ENCODE results near the gene SLC26A3. TPM values are rescaled to one million over a fixed set of nuclear protein-coding genes. Genes with fewer than 3 reads are reported as not detected.

SLC26A3 gene
- total RNA-seq, 1 donor from 2014 or later, result not detected

DNA sequence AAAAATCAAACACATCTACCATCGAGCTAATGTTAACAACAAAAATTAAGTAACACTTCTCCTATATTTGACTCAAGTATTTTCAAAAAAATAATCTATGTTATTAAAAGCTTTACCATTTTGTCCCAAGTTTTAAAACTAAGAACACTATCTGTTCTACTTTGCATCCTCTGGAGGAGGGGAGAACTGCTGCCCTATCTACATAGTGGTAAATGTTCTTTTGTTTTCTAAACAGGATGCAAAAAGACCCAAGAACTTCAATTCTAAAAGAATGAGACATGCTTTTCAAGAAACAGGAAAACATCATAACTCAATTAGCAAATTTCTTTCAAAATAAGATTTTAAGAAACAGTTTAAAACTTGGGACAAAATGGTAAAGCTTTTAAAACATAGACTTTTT lies 14.8 kb downstream of the SLC26A3 start:
- no peaks in the 10 kb centered on the region for H3K9me3 ChIP-seq
- no peaks in the 10 kb centered on the region for H3K4me1 ChIP-seq
- H3K36me3 ChIP-seq, result no peaks in the 10 kb centered on the region
- TF ChIP-seq POLR2A (IDR thresholded peaks at IDR 0.05) (no peak), POLR2AphosphoS5 (IDR thresholded peaks at IDR 0.05; ENCODE audit: insufficient read depth in 1 of 2, low read depth in 1 of 2) (no peak)
- TF ChIP-seq, protein P1, sequence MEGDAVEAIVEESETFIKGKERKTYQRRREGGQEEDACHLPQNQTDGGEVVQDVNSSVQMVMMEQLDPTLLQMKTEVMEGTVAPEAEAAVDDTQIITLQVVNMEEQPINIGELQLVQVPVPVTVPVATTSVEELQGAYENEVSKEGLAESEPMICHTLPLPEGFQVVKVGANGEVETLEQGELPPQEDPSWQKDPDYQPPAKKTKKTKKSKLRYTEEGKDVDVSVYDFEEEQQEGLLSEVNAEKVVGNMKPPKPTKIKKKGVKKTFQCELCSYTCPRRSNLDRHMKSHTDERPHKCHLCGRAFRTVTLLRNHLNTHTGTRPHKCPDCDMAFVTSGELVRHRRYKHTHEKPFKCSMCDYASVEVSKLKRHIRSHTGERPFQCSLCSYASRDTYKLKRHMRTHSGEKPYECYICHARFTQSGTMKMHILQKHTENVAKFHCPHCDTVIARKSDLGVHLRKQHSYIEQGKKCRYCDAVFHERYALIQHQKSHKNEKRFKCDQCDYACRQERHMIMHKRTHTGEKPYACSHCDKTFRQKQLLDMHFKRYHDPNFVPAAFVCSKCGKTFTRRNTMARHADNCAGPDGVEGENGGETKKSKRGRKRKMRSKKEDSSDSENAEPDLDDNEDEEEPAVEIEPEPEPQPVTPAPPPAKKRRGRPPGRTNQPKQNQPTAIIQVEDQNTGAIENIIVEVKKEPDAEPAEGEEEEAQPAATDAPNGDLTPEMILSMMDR (IDR thresholded peaks at IDR 0.05), result no peak
- DNase-seq (ENCODE audit: extremely low spot score in 2 of 2), result no peak
- H3K27ac ChIP-seq, result no peak overlapping the region
- intact Hi-C loops (cut with DNase I), result no loop called here
- H3K4me3 ChIP-seq, result no peak overlapping the region
- H3K27me3 ChIP-seq, result no peaks in the 10 kb centered on the region

DNA sequence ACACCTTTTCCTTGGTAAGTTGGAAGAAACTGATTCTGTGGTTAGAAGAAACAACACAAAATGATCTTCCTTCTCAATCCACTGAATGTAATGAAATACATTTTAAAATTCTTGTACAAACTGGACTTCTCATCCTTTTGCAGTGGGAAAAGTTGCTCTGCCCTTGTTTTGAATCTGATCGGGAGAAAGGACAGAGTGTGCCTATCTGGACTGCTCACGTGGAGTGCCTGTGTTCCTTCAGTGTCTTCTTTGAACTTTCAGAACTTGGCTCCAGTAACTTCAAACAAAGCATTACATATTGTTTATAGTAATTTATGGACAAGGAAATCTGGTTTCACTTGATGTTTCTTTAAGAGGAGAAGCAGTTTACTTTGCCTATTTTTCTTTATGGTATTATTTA lies 17.1 kb downstream of the SLC26A3 start:
- intact Hi-C loops (cut with DNase I), result no loop called here
- Histone ChIP-seq H3K36me3 (no peaks in the 10 kb centered on the region), H3K27me3 (no peaks in the 10 kb centered on the region), H3K9me3 (no peaks in the 10 kb centered on the region), H3K4me1 (no peaks in the 10 kb centered on the region), H3K27ac (peak overlapping the region; percentile 43), H3K4me3 (no peak overlapping the region)
- no peak for TF ChIP-seq POLR2A (IDR thresholded peaks at IDR 0.05)
- TF ChIP-seq, protein P1 (IDR thresholded peaks at IDR 0.05), result no peak
- TF ChIP-seq POLR2AphosphoS5 (IDR thresholded peaks at IDR 0.05; ENCODE audit: insufficient read depth in 1 of 2, low read depth in 1 of 2), result no peak
- no peak for DNase-seq (ENCODE audit: extremely low spot score in 2 of 2)

DNA sequence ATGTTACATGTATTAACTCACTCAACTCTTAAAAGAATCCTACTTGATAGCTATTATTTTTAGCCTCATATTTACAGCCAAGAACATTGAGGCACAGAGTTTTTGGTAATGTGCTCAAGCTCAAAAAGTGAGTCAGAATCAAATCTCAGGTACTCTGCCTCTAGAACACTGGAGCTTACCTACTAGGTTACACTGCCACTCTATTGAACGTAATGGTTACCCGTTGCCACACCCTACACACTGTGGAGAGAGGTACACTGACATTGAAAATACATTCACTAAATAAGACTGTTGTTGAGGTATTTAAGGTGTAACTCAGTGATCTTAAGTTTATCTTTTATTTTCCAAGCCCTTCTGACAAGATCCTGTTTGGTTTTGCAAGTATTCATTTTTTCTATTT lies 17.9 kb downstream of the SLC26A3 start:
- Histone ChIP-seq H3K4me3 (no peak overlapping the region), H3K27me3 (no peaks in the 10 kb centered on the region), H3K9me3 (no peaks in the 10 kb centered on the region), H3K36me3 (no peaks in the 10 kb centered on the region), H3K4me1 (no peaks in the 10 kb centered on the region), H3K27ac (peak overlapping the region; percentile 43)
- intact Hi-C loops (cut with DNase I), result no loop called here
- TF ChIP-seq POLR2A (IDR thresholded peaks at IDR 0.05), result no peak
- TF ChIP-seq, protein P1 (IDR thresholded peaks at IDR 0.05), result no peak
- TF ChIP-seq POLR2AphosphoS5 (IDR thresholded peaks at IDR 0.05; ENCODE audit: insufficient read depth in 1 of 2, low read depth in 1 of 2), result no peak
- no peak for DNase-seq (ENCODE audit: extremely low spot score in 2 of 2)

DNA sequence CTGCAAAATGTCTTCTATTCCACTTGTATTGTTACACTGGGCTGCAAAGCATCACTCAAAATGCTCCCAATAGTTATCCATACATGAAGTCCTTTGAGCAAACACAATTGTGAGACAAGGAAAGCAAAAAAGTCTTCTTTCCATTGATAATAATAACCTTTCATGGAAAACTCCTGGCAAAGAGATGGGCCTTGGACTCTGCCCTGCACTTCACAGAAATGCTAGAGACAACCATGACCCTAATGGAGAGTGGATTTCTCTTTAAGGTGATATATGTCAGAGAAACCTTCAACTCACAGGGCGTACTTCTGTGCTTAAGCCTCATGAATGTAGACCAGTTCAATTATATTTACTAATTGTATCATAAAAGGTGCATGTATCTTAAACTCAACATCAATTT lies 19.4 kb downstream of the SLC26A3 start:
- DNase-seq (ENCODE audit: extremely low spot score in 2 of 2), result no peak
- no peaks in the 10 kb centered on the region for H3K36me3 ChIP-seq
- H3K27me3 ChIP-seq, result no peaks in the 10 kb centered on the region
- no peak overlapping the region for H3K27ac ChIP-seq
- H3K4me3 ChIP-seq, result no peak overlapping the region
- H3K9me3 ChIP-seq, result no peaks in the 10 kb centered on the region
- no peaks in the 10 kb centered on the region for H3K4me1 ChIP-seq
- intact Hi-C loops (cut with DNase I), result no loop called here
- TF ChIP-seq, protein P1 (IDR thresholded peaks at IDR 0.05), result no peak
- TF ChIP-seq POLR2A (IDR thresholded peaks at IDR 0.05) (no peak), POLR2AphosphoS5 (IDR thresholded peaks at IDR 0.05; ENCODE audit: insufficient read depth in 1 of 2, low read depth in 1 of 2) (no peak)

DNA sequence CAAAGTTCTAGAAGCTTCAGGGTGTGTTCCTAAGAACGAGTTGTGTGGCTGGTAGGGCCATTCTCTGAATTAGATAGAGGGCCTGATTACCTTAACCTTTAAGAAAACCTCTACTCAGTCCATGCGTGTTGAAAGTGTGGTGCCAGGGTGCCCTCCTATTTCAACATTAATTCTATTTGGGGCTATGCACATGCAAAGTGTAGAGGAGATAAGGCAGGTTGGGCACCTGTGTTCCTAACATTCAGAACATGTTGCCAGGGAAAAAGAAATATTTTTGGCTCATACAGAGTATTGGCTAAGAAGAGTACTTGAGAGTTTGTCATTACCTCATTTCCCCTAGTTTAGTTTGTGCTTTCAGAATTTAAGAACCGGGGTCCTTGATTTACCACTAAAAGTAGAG lies 20.6 kb downstream of the SLC26A3 start:
- H3K27me3 ChIP-seq, result no peaks in the 10 kb centered on the region
- H3K4me3 ChIP-seq, result no peak overlapping the region
- no peaks in the 10 kb centered on the region for H3K9me3 ChIP-seq
- intact Hi-C loops (cut with DNase I), result no loop called here
- H3K27ac ChIP-seq, result no peak overlapping the region
- H3K4me1 ChIP-seq, result no peaks in the 10 kb centered on the region
- H3K36me3 ChIP-seq, result no peaks in the 10 kb centered on the region
- no peak for DNase-seq (ENCODE audit: extremely low spot score in 2 of 2)
- TF ChIP-seq POLR2A (IDR thresholded peaks at IDR 0.05) (no peak), POLR2AphosphoS5 (IDR thresholded peaks at IDR 0.05; ENCODE audit: insufficient read depth in 1 of 2, low read depth in 1 of 2) (no peak)
- TF ChIP-seq, protein P1 (IDR thresholded peaks at IDR 0.05), result no peak
